Measurements from ENCODE around the gene TRPT1.
A peak's percentile ranks its signal among the peaks of the same experiment; 100 is the strongest.

The TRPT1 gene

GRCh38 chr11:64229090-64229743, 3.2 kb upstream of the TRPT1 start:
- no peak for DNase-seq

- no peak for DNase-seq
Measured at GRCh38 chr11:64227405-64227956, 1.5 kb upstream of the TRPT1 start.

GRCh38 chr11:64226507-64227051, 593 bp upstream of the TRPT1 start:
- DNase-seq = no peak

GRCh38 chr11:64224891-64225607, 937 bp downstream of the TRPT1 start:
- no peak for DNase-seq

- no peak for DNase-seq
Measured at GRCh38 chr11:64224151-64224890, 1.7 kb downstream of the TRPT1 start.

GRCh38 chr11:64223001-64223651, 2.9 kb downstream of the TRPT1 start:
- no peak for DNase-seq

GRCh38 chr11:64222651-64223000, 3.4 kb downstream of the TRPT1 start:
- no peak for DNase-seq

GRCh38 chr11:64220798-64221197, 5.2 kb downstream of the TRPT1 start:
- no peak for DNase-seq

- no peak for DNase-seq
Measured at GRCh38 chr11:64220271-64220670, 5.7 kb downstream of the TRPT1 start.

- DNase-seq = no peak
Measured at GRCh38 chr11:64219755-64220154, 6.2 kb downstream of the TRPT1 start.

- DNase-seq = no peak
Measured at GRCh38 chr11:64219354-64219684, 6.7 kb downstream of the TRPT1 start.

- DNase-seq = no peak
Measured at GRCh38 chr11:64218628-64219353, 7.2 kb downstream of the TRPT1 start.

GRCh38 chr11:64216879-64217278, 9.1 kb downstream of the TRPT1 start:
- no peak for DNase-seq

- no peak for DNase-seq
Measured at GRCh38 chr11:64211181-64211872, 14.7 kb downstream of the TRPT1 start.

- no peak for DNase-seq
Measured at GRCh38 chr11:64210301-64211020, 15.5 kb downstream of the TRPT1 start.

- no peak for DNase-seq
Measured at GRCh38 chr11:64209563-64209843, 16.5 kb downstream of the TRPT1 start.

- DNase-seq = no peak
Measured at GRCh38 chr11:64208796-64209562, 17.0 kb downstream of the TRPT1 start.

- no peak for DNase-seq
Measured at GRCh38 chr11:64208086-64208795, 17.7 kb downstream of the TRPT1 start.

GRCh38 chr11:64207256-64208085, 18.5 kb downstream of the TRPT1 start:
- peak; percentile 63 for DNase-seq

Measured in SIG-M5 (cell line).